Colonic mucosa (tissue), 4 donors: ENCODE measurements around the gene TMEM120B. TPM values are rescaled to one million over a fixed set of nuclear protein-coding genes. Genes with fewer than 3 reads are reported as not detected.

Source experiments
- DNase-seq: peaks from one replicate; pipeline ENCODE4 v3.0.0-alpha.2; 2020
- H3K27ac ChIP-seq: fragments of 200-600 bp; one replicate; pipeline ENCODE4 v1.8.0; 2021
- H3K27me3 ChIP-seq: fragments of 200-600 bp; one replicate; pipeline ENCODE4 v1.8.0; 2021
- H3K36me3 ChIP-seq: fragments of 200-600 bp; one replicate; pipeline ENCODE4 v1.8.0; 2021
- H3K4me1 ChIP-seq: fragments of 200-600 bp; one replicate; pipeline ENCODE4 v1.8.0; 2021; ENCODE audit warnings: mild to moderate bottlenecking
- H3K4me3 ChIP-seq: fragments of 200-600 bp; one replicate; pipeline ENCODE4 v1.8.0; 2021
- H3K9ac ChIP-seq, 2 donors: one replicate each; pipeline ENCODE4 v1.7.0; 2013; ENCODE audit warnings: control low read depth in 2 of 2, low read depth in 2 of 2, low read length in 2 of 2
- H3K9me3 ChIP-seq: fragments of 200-600 bp; one replicate; pipeline ENCODE4 v1.8.0; 2021
- intact Hi-C: fragments of 100-400 bp; cut with DNase I; formaldehyde crosslinking; loops from one replicate; pipeline ENCODE4 v1.14.1; 2022
- total RNA-seq, 2 donors: library from RNA; stranded (reverse); fragmentation: NEBNext Ultra II Directional in 1 of 2; extraction: Animal tissue kit (Norgen Biotek cat#: 25700) in 1 of 2; gene quantifications; one replicate each; pipeline ENCODE4 v1.2.1, GENCODE V29; 2021
- TF ChIP-seq, protein P1 (sequence below): fragments of 200-600 bp; IDR thresholded peaks from one replicate; pipeline ENCODE4 v1.8.0; 2022; ENCODE audit warnings: antibody characterized with exemption, mild to moderate bottlenecking
- donor health status: healthy.
- donor health status: DM: no; HTN: no; CAD: no.
- donor health status: DM: no; HTN: no; CAD: no.

TMEM120B gene
- total RNA-seq, 2 donors from 2014 or later: 3.9 to 6.5 TPM

DNA sequence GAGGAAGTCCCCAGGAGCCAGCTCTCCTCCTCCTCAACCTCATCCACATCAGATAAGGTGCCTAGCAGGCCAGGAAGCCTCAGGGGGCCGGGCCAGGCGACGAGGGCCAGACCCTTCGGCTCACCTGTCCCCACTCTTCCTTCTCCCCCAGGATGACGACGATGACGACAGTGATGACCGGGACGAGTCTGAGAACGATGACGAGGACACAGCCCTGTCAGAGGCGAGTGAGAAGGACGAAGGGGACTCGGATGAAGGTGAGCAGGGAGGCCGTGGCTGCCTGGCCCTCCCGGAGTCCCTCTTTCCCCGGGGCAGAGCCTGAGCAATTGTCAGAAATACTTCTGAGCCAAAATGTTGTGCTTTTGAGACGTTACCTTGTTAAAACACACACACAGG lies 105.1 kb downstream of the TMEM120B start:
- TF ChIP-seq, protein P1, sequence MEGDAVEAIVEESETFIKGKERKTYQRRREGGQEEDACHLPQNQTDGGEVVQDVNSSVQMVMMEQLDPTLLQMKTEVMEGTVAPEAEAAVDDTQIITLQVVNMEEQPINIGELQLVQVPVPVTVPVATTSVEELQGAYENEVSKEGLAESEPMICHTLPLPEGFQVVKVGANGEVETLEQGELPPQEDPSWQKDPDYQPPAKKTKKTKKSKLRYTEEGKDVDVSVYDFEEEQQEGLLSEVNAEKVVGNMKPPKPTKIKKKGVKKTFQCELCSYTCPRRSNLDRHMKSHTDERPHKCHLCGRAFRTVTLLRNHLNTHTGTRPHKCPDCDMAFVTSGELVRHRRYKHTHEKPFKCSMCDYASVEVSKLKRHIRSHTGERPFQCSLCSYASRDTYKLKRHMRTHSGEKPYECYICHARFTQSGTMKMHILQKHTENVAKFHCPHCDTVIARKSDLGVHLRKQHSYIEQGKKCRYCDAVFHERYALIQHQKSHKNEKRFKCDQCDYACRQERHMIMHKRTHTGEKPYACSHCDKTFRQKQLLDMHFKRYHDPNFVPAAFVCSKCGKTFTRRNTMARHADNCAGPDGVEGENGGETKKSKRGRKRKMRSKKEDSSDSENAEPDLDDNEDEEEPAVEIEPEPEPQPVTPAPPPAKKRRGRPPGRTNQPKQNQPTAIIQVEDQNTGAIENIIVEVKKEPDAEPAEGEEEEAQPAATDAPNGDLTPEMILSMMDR: no peak
- no peak for DNase-seq
- intact Hi-C loops: no loop called here

DNA sequence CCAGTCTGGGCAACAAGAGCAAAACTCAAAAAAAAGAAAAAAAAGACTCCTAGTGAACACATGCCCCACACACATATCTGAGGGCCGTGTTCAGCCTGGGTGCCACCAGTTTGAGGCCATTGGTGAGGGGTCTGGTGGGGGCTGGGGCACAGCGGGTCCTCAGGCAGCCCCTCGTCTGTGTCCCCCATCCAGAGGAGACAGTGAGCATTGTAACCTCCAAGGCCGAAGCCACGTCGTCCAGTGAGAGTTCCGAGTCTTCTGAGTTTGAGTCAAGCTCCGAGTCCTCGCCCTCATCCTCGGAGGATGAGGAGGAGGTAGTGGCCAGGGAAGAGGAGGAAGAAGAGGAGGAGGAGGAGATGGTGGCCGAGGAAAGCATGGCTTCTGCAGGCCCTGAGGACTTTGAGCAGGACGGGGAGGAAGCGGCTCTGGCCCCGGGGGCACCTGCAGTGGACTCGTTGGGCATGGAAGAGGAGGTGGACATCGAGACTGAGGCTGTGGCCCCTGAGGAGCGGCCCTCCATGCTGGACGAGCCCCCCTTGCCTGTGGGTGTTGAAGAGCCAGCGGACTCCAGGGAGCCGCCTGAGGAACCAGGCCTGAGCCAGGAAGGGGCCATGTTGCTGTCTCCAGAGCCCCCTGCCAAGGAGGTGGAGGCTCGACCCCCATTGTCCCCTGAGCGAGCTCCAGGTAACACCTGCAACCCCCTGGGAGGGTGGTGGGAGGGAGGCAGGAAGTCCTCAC lies 106.8 kb downstream of the TMEM120B start:
- no peaks in the 10 kb centered on the region for H3K9me3 ChIP-seq

More for the DNA sequence above, 105.1 kb downstream of the TMEM120B start:
- no peaks in the 10 kb centered on the region for H3K9me3 ChIP-seq
- H3K9ac ChIP-seq: no peak overlapping the region
- no peaks in the 10 kb centered on the region for H3K27me3 ChIP-seq
- no peak overlapping the region for H3K27ac ChIP-seq
- H3K36me3 ChIP-seq: peaks cover 40% of the 10 kb centered on the region
- H3K4me1 ChIP-seq: peaks cover 9% of the 10 kb centered on the region
- H3K4me3 ChIP-seq: no peak overlapping the region

DNA sequence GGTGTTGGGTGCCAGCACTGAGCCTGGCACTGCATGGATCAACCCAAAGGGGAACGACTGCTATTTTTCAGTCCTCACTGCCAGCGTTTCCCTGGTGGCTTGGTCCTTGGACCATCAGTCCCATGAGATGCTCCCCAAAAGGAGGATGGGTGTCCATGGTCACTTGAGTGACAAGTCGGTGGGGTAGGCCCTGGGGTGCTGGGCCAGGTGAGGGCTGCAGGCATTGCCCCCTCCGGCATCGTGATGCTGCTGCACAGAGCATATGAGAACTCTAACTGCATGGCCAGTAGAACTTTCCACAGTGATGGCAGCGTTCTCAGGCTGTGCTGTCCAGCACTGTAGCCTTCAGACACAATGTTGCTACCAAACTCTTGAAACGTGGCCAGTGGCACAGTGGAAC lies 107.5 kb downstream of the TMEM120B start:
- intact Hi-C loops: no loop called here
- no peak overlapping the region for H3K27ac ChIP-seq
- peaks cover 40% of the 10 kb centered on the region for H3K36me3 ChIP-seq
- no peaks in the 10 kb centered on the region for H3K9me3 ChIP-seq
- H3K27me3 ChIP-seq: no peaks in the 10 kb centered on the region
- no peaks in the 10 kb centered on the region for H3K4me1 ChIP-seq
- H3K4me3 ChIP-seq: no peak overlapping the region
- DNase-seq: no peak
- no peak overlapping the region for H3K9ac ChIP-seq
- TF ChIP-seq, protein P1: no peak

More for the DNA sequence above, 106.8 kb downstream of the TMEM120B start:
- no peak overlapping the region for H3K4me3 ChIP-seq
- no peak overlapping the region for H3K27ac ChIP-seq
- DNase-seq: no peak
- H3K36me3 ChIP-seq: peaks cover 40% of the 10 kb centered on the region
- H3K4me1 ChIP-seq: no peaks in the 10 kb centered on the region
- H3K9ac ChIP-seq: no peak overlapping the region
- intact Hi-C loops: no loop called here
- TF ChIP-seq, protein P1: no peak
- no peaks in the 10 kb centered on the region for H3K27me3 ChIP-seq

DNA sequence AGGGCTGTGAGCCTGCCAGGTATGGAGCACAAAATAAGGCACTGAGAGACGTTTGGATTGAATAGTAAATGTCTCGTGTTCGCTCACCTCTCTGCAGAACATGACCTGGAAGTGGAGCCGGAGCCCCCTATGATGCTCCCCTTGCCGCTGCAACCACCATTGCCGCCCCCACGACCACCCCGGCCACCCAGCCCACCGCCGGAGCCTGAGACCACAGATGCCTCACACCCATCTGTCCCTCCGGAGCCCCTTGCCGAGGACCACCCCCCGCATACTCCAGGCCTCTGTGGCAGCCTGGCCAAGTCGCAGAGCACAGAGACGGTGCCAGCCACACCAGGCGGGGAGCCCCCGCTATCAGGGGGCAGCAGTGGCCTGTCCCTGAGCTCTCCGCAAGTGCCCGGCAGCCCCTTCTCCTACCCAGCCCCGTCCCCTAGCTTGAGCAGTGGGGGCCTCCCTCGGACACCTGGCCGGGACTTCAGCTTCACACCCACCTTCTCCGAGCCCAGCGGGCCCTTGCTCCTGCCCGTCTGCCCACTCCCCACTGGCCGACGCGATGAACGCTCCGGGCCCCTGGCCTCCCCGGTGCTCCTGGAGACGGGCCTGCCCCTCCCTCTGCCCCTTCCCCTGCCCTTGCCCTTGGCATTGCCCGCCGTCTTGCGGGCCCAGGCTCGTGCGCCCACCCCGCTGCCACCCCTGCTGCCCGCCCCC lies 110.0 kb downstream of the TMEM120B start:
- H3K9me3 ChIP-seq: no peaks in the 10 kb centered on the region
- H3K4me3 ChIP-seq: no peak overlapping the region
- peaks cover 31% of the 10 kb centered on the region for H3K36me3 ChIP-seq
- H3K27me3 ChIP-seq: no peaks in the 10 kb centered on the region
- DNase-seq: no peak
- H3K27ac ChIP-seq: no peak overlapping the region
- H3K9ac ChIP-seq: no peak overlapping the region
- intact Hi-C loops: no loop called here
- TF ChIP-seq, protein P1: no peak
- no peaks in the 10 kb centered on the region for H3K4me1 ChIP-seq

DNA sequence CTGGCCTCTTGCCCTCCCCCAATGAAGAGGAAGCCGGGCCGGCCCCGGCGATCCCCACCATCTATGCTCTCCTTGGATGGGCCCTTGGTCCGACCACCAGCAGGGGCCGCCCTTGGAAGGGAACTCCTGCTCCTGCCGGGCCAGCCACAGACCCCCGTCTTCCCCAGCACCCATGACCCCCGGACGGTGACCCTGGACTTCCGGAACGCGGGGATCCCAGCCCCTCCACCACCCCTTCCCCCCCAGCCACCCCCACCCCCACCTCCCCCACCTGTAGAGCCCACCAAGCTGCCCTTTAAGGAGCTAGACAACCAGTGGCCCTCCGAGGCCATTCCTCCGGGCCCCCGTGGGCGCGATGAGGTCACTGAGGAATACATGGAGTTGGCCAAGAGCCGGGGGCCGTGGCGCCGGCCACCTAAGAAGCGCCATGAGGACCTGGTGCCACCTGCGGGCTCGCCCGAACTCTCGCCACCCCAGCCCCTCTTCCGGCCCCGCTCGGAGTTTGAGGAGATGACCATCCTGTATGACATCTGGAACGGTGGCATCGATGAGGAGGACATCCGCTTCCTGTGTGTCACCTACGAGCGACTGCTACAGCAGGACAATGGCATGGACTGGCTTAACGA lies 110.7 kb downstream of the TMEM120B start:
- TF ChIP-seq, protein P1: no peak
- DNase-seq: no peak
- Histone ChIP-seq H3K9ac (no peak overlapping the region), H3K4me1 (no peaks in the 10 kb centered on the region), H3K27me3 (no peaks in the 10 kb centered on the region), H3K4me3 (no peak overlapping the region), H3K27ac (no peak overlapping the region), H3K9me3 (no peaks in the 10 kb centered on the region), H3K36me3 (peaks cover 33% of the 10 kb centered on the region)
- intact Hi-C loops: no loop called here
